IPS DF 4.7 (cell line): Measurements from ENCODE around the gene NRAS.

Experiments used
- DNase-seq: peaks from one replicate; pipeline ENCODE4 v3.0.0-alpha.2; 2013; ENCODE audit warnings: low spot score; ENCODE audit errors: extremely low read depth

Gene NRAS

GRCh38 chr1:114728553-114728952 is 12.0 kb upstream of the NRAS start:
- DNase-seq = no peak

GRCh38 chr1:114725230-114725629 is 8.7 kb upstream of the NRAS start:
- DNase-seq = no peak

GRCh38 chr1:114723915-114724314 is 7.3 kb upstream of the NRAS start:
- DNase-seq = no peak

GRCh38 chr1:114723457-114723856 is 6.9 kb upstream of the NRAS start:
- no peak for DNase-seq

- no peak for DNase-seq
These were observed 3.9 kb upstream of the NRAS start for GRCh38 chr1:114720492-114720891.

GRCh38 chr1:114719424-114719787 is 2.8 kb upstream of the NRAS start:
- no peak for DNase-seq

GRCh38 chr1:114718661-114719423 is 2.3 kb upstream of the NRAS start:
- DNase-seq = no peak

- DNase-seq = no peak
These were observed 643 bp downstream of the NRAS start for GRCh38 chr1:114715952-114716303.

GRCh38 chr1:114712977-114713376 is 3.6 kb downstream of the NRAS start:
- no peak for DNase-seq

- no peak for DNase-seq
These were observed 6.2 kb downstream of the NRAS start for GRCh38 chr1:114710360-114710759.

GRCh38 chr1:114707604-114708003 is 9.0 kb downstream of the NRAS start:
- DNase-seq = no peak

GRCh38 chr1:114703242-114703641 is 13.3 kb downstream of the NRAS start:
- no peak for DNase-seq

GRCh38 chr1:114702737-114703136 is 13.8 kb downstream of the NRAS start:
- DNase-seq = no peak

GRCh38 chr1:114701931-114702330 is 14.6 kb downstream of the NRAS start:
- DNase-seq = no peak

- no peak for DNase-seq
These were observed 16.5 kb downstream of the NRAS start for GRCh38 chr1:114700036-114700600.

GRCh38 chr1:114696810-114697209 is 19.8 kb downstream of the NRAS start:
- no peak for DNase-seq

GRCh38 chr1:114695430-114696058 is 21.0 kb downstream of the NRAS start, which contains the start of gene AMPD1:
Gene AMPD1, minus strand, starts transcription at chr1:114695546. Its CDS starts 75 bp downstream, at chr1:114695471.
- no peak for DNase-seq

- DNase-seq = no peak
These were observed 21.8 kb downstream of the NRAS start for GRCh38 chr1:114694540-114695310.

GRCh38 chr1:114692947-114693346 is 23.6 kb downstream of the NRAS start:
- DNase-seq = no peak

GRCh38 chr1:114691061-114691460 is 25.5 kb downstream of the NRAS start:
- DNase-seq = no peak

- no peak for DNase-seq
These were observed 26.4 kb downstream of the NRAS start for GRCh38 chr1:114690148-114690547.

GRCh38 chr1:114688526-114688925 is 28.0 kb downstream of the NRAS start:
- DNase-seq = no peak
